HepG2 (cell line): ENCODE measurements around the gene RAB28. TPM values are rescaled to one million over a fixed set of nuclear protein-coding genes. Genes with fewer than 3 reads are reported as not detected.

ENCODE experiments used
- ATAC-seq: fragments of 200-7000 bp; cut with Tn5 transposase; 3 replicates; pipeline ENCODE4 v1.9.1; 2020; ENCODE audit warnings: mild to moderate bottlenecking, moderate library complexity
- BruUV-seq: library from RNA; stranded (reverse); fragments of 400-500 nt; replicated peaks from 2 replicates; lab custom pipeline; 2021; lab: Mats Ljungman, UMichigan
- CTCF ChIA-PET: fragments of 300-600 bp; formaldehyde crosslinking; extraction: SDS; loops from one replicate; lab custom pipeline; 2021; ENCODE audit warnings: low total read pairs, inconsistent platforms, low intra/inter-chr PET ratio; lab: Yijun Ruan, JAX
- POLR2A ChIA-PET: fragments of 350-600 bp; sonication (Branson Sonifier 250); formaldehyde crosslinking; loops from one replicate; lab custom pipeline; 2020; ENCODE audit warnings: antibody characterized with exemption, inconsistent platforms; lab: Yijun Ruan, JAX
- DNase-seq: peaks from one replicate; pipeline ENCODE4 v3.0.0-alpha.2; 2015; ENCODE audit warnings: low spot score
- FAIRE-seq: peaks from 3 replicates; lab custom pipeline; 2011; peaks lifted over from hg19 to GRCh38; lab: Jason Lieb, UNC
- H2AFZ ChIP-seq: one replicate; pipeline ENCODE4 v1.6.1; 2011; ENCODE audit warnings: low read length, inconsistent platforms
- H3K27ac ChIP-seq: fragments of 300-600 bp; 3 replicates; pipeline ENCODE4 v1.8.0; 2011; ENCODE audit warnings: mixed run types, mild to moderate bottlenecking, mixed read lengths, low read length, inconsistent platforms; ENCODE audit not compliant: insufficient read depth; ENCODE audit errors: extremely low read length
- H3K27me3 ChIP-seq, 2 experiments: fragments of 200-600 bp in 1 of 2; 2 replicates in 1 of 2; 3 replicates in 1 of 2; pipeline versions ENCODE4 v1.6.0 to v1.8.0; 2011; ENCODE audit warnings: low read length in 2 of 2, mild to moderate bottlenecking in 2 of 2, moderate library complexity in 2 of 2, inconsistent platforms in 1 of 2; ENCODE audit not compliant: insufficient read depth in 2 of 2, control insufficient read depth in 1 of 2
- H3K36me3 ChIP-seq, 2 experiments: fragments of 200-600 bp in 1 of 2; replicated peaks in 1 of 2; 2 replicates in 1 of 2; 3 replicates in 1 of 2; pipeline versions ENCODE4 v1.5.1 to v1.8.0; 2011; ENCODE audit warnings: low read length in 2 of 2, inconsistent platforms in 1 of 2; ENCODE audit not compliant: insufficient read depth in 2 of 2, control insufficient read depth in 1 of 2
- H3K4me1 ChIP-seq: 2 replicates; pipeline ENCODE4 v1.5.1; 2012; ENCODE audit warnings: low read length, inconsistent platforms; ENCODE audit not compliant: insufficient read depth
- H3K4me2 ChIP-seq: 2 replicates; pipeline ENCODE4 v1.6.0; 2011; ENCODE audit warnings: low read depth, low read length, inconsistent platforms
- H3K4me3 ChIP-seq, 3 experiments: fragments of 200-600 bp in 1 of 3; sonication (generic), shearing (Covaris generic) in 1 of 3; replicated peaks in 1 of 3; 2 replicates each; pipeline ENCODE4 v1.5.1; 2011 to 2016; ENCODE audit warnings: low read length in 3 of 3, inconsistent platforms in 2 of 3, low read depth in 2 of 3, mild to moderate bottlenecking in 2 of 3, control low read depth in 1 of 3, mixed read lengths in 1 of 3; ENCODE audit not compliant: insufficient read depth in 1 of 3
- H3K79me2 ChIP-seq: one replicate; pipeline ENCODE4 v1.6.1; 2011; ENCODE audit warnings: low read length, inconsistent platforms; ENCODE audit not compliant: insufficient read depth
- H3K9ac ChIP-seq: 2 replicates; pipeline ENCODE4 v1.6.0; 2011; ENCODE audit warnings: mild to moderate bottlenecking, low read depth, low read length, inconsistent platforms; ENCODE audit not compliant: insufficient read depth
- H3K9me3 ChIP-seq: 2 replicates; pipeline ENCODE4 v1.5.1; 2012; ENCODE audit warnings: mild to moderate bottlenecking, low read length
- H4K20me1 ChIP-seq: 2 replicates; pipeline ENCODE4 v1.6.0; 2011; ENCODE audit warnings: inconsistent platforms, mild to moderate bottlenecking, low read length, moderate library complexity; ENCODE audit not compliant: insufficient read depth
- IKZF1 ChIP-seq: fragments of 450-650 bp; IDR thresholded peaks from 2 replicates; pipeline ENCODE4 v1.7.1; 2016
- KAT8 ChIP-seq: IDR thresholded peaks from 2 replicates; pipeline ENCODE4 v1.6.1; 2016; ENCODE audit warnings: missing genetic modification reagents, missing compliant biosample characterization
- PHF5A ChIP-seq: IDR thresholded peaks from one replicate; pipeline ENCODE4 v1.6.1; 2018; ENCODE audit warnings: low read depth, missing genetic modification reagents; ENCODE audit not compliant: unreplicated experiment
- XRCC5 ChIP-seq: fragments of 200-400 bp; formaldehyde crosslinking; optimal IDR thresholded peaks from 2 replicates; pipeline ENCODE3; 2017; ENCODE audit warnings: mild to moderate bottlenecking, low read length
- ZFP36L1 ChIP-seq: sonication (generic); formaldehyde crosslinking; IDR thresholded peaks from 2 replicates; pipeline ENCODE4 v1.8.0; 2022; ENCODE audit warnings: mild to moderate bottlenecking, missing genetic modification reagents, moderate library complexity
- ZKSCAN1 ChIP-seq: fragments of 150-350 bp; IDR thresholded peaks from 2 replicates; pipeline ENCODE4 v1.6.1; 2014; ENCODE audit warnings: low read length
- WGBS: methylation state at CpG from one replicate; pipeline ENCODE4 v1.1.6; 2017; ENCODE audit warnings: low lambda C conversion rate; 5-methylcytosine and 5-hydroxymethylcytosine counted together
- in situ Hi-C: cut with HindIII; loops from 2 replicates; pipeline ENCODE4 v1.10.0; 2017; ENCODE audit warnings: low pct_unique_long_range_greater_than_20kb; ENCODE audit not compliant: extremely low pct_ligation_motif_present
- intact Hi-C: fragments of 100-400 bp; cut with micrococcal nuclease; formaldehyde crosslinking; loops from one replicate; pipeline ENCODE4 v1.10.0; 2022; ENCODE audit not compliant: unreplicated experiment
- polyA plus RNA-seq, 8 experiments: library from polyadenylated mRNA; depleted of rRNA in 3 of 8; stranded (reverse) in 7 of 8; unstranded in 1 of 8; fragments of >200 nt; fragmentation: Illumina TruSeq in 4 of 8; extraction: Trizol in 4 of 8; gene quantifications; 2 replicates each; pipeline versions ENCODE4 v1.2.1 to v1.2.3, GENCODE V29; 2011 to 2016; ENCODE audit warnings: low read depth in 4 of 8, missing spikeins in 1 of 8, mixed read lengths in 1 of 8; ENCODE audit not compliant: insufficient read depth in 1 of 8
- total RNA-seq, 5 experiments: library from RNA; depleted of rRNA; stranded (reverse); fragments of >200 nt; fragmentation: Illumina TruSeq; extraction: Trizol; gene quantifications; 2 replicates each; pipeline ENCODE4 v1.2.3, GENCODE V29; 2016; ENCODE audit warnings: low read depth in 1 of 5

RAB28 gene
- total and polyA plus RNA-seq, 2 of the 13 experiments (the other 11 are each of a cell fraction or from before 2014, with no cell fraction given): 11.8 to 18.2 TPM

DNA sequence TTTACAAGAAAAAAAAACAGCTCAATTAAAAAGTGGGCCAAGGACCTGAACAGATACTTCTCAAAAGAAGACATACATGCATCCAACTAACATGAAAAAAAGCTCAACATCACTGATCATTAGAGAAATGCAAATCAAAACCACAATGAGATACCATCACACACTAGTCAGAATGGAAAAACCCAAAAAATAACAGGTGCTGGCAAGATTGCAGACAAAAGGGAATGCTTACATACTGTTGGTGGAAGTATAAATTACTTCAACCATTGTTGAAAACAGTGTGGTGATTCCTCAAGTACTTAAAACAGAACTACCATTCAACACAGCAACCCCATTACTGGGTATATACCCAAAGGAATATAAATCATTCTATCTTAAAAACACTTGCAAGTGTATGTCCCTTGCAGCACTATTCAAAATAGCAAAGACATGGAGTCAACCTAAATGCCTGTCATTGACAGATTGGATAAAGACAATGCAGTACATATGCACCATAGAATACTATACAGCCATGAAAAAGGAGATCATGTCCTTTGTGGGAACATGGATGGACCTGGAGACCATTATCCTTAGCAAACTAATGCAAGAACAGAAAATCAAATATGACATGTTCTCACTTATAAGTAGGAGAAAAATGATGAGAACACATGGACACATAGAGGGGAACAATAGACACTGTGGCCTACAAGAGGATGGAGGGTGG lies 97.6 kb downstream of the RAB28 start:
- no peak for TF ChIP-seq XRCC5
- TF ChIP-seq ZKSCAN1: no peak
- no peak for TF ChIP-seq PHF5A (CRISPR knock-in tag)
- TF ChIP-seq ZFP36L1: no peak
- H3K79me2 ChIP-seq: no peaks in the 10 kb centered on the region
- no peaks in the 10 kb centered on the region for H3K9me3 ChIP-seq
- no peak overlapping the region for H2AFZ ChIP-seq
- H3K36me3 ChIP-seq: no peaks in the 10 kb centered on the region
- no peaks in the 10 kb centered on the region; the same call in 1 of the 2 replicates for H4K20me1 ChIP-seq
- no TSS peak for BruUV-seq
- in situ Hi-C loops (no loop called here), intact Hi-C loops (no loop called here)
- no peak overlapping the region for H3K9ac ChIP-seq
- FAIRE-seq (no peak), ATAC-seq (no peak), DNase-seq (no peak)
- ChIA-PET POLR2A (no interaction called here), CTCF (no interaction called here)
- H3K4me3 ChIP-seq: no peak overlapping the region
- H3K27ac ChIP-seq: no peak overlapping the region
- H3K4me2 ChIP-seq: no peak overlapping the region
- H3K27me3 ChIP-seq: no peaks in the 10 kb centered on the region
- no peaks in the 10 kb centered on the region for H3K4me1 ChIP-seq

DNA sequence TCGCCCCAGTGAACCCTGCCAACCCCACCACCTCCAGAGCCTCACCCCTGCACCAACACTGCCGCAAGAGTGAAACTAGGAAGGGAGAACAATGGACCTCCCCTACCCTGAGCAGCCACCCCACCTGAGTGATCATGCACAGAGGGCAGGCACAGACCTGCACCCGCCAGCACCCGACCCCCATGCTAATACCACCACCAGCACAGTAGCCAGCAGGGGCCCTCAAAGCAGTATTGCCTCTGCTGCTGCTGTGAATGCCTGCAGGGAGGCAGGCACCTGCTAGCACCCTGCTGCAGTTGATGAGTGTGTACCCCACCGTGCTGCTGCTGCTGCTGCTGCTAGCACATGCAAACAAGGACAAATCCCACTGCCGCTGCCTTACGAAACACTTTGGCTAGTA lies 100.1 kb downstream of the RAB28 start:
- ChIA-PET POLR2A (no interaction called here), CTCF (no interaction called here)
- WGBS: 88% methylated on average over 6 of the region's 7 CpGs
- Histone ChIP-seq H4K20me1 (no peaks in the 10 kb centered on the region; the same call in 1 of the 2 replicates), H3K9ac (no peak overlapping the region), H3K79me2 (no peaks in the 10 kb centered on the region), H3K4me3 (no peak overlapping the region), H3K9me3 (no peaks in the 10 kb centered on the region), H3K36me3 (no peaks in the 10 kb centered on the region), H3K27ac (no peak overlapping the region), H2AFZ (no peak overlapping the region), H3K4me1 (no peaks in the 10 kb centered on the region), H3K4me2 (no peak overlapping the region), H3K27me3 (no peaks in the 10 kb centered on the region)
- in situ Hi-C loops (no loop called here), intact Hi-C loops (no loop called here)
- TF ChIP-seq KAT8 (CRISPR knock-in tag) (no peak), IKZF1 (no peak)
- DNase-seq (no peak), FAIRE-seq (no peak), ATAC-seq (no peak)
- BruUV-seq: no TSS peak
